ENCODE results near the gene AXIN1.

The AXIN1 gene

DNA sequence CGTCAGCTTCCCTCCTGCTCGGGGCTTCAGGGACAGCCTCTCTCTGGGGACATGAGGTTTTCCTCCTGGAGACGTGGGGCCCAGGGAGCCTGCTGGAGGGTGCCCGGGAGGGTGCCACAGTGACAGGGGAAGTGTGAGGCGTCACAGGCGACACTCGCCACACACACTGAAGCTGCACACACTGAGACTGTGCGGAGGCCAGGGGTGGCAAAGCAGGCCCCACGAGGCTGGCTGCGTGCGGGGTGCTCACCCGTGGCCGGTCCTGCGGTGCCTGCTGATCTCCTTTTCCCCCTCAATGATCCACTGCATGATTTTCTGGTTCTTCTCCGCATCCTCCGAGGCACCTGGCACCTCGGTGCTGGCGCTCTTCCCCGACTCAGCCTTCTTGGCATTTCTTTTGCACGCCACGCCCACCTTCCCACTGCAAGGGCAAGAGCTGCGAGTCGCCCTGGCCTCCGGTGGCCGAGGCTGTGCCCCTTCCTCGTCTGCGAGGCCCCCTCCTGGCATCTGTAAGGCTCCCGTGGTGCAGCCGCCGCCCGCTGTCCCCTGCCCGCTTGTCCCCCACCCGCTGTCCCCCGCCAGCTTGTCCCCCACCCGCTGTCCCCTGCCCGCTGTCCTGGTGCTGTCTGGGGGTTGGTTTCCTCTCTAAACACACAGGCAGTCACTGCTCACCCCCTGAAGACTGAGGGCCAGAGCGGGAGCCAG, 55.6 kb downstream of the AXIN1 start:
- DNase-seq: no peak

DNA sequence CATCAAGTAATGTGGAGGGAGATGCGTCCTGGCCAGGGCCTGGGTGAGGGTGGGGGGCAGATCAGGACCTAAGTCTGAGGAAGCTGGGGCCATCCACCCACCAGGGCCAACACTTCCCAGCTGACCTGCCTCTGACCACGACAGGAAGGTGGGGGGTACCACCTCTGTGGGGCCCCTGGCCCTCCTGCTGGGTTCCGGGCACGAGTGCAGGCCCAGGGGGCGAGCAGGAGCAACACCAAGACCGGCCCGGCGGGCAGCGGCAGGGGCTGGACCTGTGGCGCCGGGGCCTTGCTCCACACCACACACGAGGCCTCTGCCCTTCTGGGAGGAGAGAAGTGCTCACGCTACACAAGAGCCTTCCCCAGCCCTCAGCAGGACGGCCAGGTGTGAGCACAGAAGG, 56.2 kb downstream of the AXIN1 start:
- no peak for DNase-seq

DNA sequence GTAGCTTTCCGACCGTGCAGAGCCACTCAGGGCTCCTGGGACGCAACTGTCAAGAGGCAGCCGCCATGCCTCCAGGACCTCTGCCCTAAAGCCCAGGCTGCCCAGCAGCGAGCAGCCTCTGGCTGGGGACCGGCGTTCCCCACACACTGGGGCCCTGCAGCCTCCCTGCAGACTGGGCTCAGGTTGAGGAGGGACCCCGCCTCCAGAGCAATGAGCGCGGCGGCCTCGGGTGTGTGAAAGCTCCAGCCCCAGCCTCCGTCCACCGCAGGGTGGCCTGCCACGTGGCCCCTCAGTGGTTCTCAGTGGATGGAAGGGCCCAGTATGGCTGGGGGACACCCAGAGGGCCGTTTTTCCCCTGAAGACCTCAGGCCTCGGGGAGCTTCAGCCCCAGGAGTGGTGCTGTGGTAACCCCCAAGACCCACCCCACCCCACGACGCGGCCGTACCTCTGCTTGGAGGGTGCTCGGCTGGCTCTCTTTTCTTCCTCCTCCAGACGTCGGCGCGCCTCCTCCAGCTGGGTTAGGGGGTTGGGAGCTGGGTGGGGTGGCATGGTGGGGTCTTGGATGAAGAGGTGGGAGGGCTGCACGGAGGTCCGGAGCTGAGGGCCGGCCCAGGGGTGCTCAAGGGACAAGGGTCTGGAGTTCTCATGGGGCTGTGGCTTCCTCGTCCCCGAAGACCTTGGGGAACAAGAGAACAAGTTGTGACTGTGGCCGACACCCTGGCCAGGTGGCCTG, 59.3 kb downstream of the AXIN1 start:
- DNase-seq: no peak

DNA sequence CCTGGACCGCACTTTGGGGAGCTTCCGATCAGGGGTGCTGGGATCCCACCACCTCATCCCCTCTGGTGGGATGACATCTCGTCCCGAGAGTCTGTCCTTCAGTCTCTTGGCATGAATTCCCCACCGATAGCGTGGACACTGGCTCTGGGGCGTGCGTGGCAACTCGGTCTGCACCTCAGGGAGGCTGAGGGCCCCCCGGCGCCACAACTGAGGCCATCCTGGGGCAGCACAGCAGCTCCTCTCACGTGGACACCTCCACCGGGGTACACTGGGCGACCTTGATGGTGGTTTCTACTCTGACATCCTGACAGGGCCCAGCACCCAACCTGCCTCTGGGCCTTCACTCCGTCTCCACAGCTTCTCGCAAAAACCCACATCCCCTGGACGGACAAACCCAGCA, 61.0 kb downstream of the AXIN1 start:
- no peak for DNase-seq

DNA sequence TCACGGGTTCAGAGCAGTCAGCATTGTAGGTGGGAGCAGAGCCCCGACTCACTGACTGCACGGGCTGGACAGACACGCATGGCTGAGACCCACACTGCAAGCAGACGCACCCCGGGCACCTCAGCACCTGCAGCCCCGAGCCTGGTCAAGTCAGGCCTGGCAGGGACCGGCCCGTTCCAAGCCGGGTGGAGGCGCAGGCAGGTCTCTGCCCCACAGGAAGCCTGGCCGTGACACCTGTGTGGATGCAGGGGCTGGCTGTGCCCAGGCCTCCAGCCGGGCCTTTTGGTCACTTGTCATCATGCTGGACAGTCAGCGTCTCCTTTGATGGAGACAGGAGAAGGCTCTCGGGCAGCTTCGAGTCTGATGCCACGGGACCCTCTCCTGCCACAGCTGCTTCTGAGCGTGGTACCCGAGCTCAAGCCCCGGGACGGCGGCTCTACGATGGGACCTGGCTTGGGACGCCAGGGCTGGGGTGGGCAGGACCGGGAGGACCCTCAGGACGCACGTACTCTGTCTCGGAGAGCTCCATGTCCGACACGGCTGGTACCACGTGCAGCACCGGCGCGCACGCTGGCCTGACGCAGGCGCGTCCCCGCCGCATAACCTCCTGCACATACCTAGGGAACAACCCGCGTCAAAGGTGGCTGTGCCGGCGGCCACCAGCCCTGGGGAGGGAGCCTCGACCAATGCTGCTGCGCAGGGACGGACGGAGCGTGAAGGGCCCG, 61.7 kb downstream of the AXIN1 start:
- no peak for DNase-seq

DNA sequence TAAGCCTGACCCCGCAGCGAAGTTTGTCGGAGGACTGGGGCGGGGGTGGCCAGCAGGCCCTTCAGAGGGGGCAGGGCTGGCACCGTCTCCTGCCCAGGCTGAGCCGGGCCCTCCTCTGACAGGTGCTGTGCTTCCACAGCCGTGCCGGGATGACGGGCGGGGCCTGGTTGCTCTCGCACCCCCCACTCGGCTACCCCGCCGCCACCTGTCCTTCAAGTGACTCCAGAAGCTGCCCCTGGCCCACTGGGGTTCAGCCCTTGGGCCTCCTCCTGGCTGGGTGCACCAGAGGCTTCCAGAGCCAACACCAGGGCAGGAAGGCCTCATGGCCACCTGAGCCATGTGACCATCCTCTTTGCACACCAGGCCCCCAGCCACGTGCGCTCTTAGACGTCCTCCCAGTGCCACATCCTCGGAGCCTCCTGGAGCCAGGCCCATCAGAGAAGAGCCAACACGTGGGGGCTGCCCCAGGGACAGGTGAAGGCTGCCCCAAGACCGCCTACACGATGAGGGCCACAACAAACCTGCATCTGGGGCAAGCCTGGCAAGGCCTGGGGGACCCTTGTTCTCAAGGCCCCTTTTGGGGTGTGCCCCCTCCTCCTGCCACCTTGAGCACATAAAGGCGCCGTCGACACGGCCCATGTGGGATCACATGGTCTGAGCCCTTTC, 62.4 kb downstream of the AXIN1 start:
- no peak for DNase-seq

DNA sequence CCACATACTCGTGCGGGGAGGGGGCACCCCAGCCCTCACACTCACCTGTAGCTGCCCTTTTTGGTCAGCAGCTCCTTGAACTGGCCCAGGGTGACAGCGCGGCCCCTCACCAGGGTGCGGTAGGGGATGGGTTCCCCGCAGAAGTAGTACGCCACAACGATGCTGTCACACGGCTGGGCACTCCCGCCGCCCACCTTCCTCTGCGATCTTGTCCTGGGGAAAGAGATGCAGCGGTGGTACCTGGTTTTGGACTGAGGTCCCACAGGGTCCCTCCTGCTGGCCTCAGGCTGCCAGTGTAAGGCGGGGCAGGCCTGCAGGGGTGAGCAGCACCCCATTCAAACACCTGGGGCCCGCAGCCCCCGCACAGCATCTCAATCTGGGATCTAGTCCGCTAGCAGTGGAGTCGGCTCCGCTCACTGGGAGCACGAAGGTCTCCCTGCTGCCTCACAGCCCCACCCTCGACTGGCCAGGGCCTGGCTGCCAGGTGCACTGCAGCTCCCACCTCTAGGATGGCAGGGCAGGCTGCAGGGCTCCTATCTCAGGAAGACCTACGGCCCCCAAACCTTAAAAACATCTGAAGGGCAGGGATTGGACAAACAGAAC, 63.0 kb downstream of the AXIN1 start:
- DNase-seq: no peak

DNA sequence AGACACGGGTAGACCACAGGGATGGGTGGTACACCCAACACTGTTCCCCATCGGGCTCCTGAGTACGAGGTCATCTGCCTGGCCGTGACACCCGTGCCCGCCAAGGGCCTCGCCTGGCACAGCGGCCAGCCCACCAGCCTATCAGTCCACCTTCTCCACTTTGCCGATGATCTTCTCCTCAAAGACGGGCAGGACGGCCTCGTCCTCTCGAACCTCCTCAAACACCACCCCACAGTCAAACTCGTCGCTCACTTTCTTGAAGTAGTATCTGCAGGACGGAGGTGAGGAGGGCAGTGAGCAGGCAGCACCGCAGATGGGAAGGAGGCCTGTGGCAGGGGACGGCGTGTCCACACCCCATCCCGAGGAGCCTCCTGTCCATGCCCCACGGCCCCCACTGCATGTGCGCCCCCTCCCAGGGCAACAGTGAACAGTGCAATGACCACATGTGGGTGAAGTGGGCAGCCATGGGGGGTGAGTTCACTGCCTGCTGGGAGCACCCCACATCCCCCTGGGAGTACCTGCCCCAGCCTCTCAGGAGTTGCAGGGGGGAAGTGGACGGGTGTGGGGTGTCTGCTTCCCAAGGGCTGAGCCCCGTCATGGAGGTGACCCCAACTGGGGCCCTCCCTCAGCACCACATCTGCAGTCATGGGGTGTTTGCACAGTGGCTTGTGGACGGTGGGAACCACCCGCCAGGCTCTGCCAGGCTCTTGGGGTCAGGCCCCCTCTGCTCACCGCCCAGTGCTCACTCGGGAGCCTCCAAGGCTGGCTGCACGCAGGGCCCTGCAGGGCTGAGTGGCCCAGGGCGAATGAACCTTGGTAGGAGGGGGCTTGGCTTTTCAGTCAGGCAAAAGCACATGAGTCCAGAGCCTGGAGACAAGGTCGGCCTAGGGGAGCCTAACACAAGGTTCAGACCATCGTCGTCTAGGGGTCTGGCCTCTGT, 64.3 kb downstream of the AXIN1 start:
- no peak for DNase-seq

DNA sequence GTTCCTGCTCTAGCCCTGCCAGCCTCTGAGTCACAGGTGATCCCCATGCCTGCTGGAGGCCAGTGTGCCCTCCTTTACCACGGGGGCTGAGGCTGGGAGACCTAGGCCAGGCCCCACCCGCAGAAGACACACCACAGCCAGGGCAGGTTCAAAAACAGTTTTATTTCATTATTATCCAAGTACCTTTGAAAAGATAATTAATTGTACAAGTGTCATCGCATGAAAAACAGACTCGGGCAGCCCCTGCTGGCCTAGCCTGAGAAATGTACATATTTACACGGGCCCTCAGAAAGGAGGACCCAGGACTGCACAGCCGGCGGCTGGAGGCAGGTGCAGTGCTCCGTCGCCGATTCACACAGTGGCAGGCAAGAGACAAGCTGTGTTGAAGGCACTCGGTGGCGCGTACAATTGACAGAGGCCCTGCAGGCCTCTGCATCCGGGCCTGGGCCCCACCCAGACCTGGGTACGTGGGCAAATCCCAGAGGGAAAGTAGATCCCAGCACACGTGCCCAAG, 65.2 kb downstream of the AXIN1 start:
- no peak for DNase-seq

DNA sequence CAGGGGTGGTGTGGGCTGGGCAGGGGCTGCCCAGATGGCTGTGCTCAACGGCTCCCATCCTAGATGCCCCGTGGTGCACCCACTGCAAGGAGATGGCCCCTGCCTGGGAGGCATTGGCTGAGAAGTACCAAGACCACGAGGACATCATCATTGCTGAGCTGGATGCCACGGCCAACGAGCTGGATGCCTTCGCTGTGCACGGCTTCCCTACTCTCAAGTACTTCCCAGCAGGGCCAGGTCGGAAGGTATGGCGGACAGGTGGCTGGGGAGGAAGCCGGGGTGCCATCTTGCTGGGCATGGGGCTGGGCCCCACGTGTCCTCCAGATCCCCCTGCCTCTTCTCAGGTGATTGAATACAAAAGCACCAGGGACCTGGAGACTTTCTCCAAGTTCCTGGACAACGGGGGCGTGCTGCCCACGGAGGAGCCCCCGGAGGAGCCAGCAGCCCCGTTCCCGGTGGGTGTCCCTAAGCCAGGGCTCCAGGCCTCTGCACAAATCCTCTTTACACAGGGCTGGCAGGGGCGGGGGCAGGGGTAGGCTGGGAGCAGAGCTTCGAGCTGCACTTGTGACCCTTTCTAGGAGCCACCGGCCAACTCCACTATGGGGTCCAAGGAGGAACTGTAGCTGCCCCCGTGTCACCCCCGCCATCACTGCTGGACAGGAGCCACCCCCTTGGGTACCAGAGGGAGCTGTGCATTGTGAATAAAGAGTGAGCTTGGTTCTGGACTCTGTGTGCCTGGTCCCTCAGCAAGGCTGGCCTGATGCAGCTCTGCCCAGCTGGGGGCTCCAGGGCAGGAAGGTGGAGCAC, 65.8 kb downstream of the AXIN1 start:
- no peak for DNase-seq

DNA sequence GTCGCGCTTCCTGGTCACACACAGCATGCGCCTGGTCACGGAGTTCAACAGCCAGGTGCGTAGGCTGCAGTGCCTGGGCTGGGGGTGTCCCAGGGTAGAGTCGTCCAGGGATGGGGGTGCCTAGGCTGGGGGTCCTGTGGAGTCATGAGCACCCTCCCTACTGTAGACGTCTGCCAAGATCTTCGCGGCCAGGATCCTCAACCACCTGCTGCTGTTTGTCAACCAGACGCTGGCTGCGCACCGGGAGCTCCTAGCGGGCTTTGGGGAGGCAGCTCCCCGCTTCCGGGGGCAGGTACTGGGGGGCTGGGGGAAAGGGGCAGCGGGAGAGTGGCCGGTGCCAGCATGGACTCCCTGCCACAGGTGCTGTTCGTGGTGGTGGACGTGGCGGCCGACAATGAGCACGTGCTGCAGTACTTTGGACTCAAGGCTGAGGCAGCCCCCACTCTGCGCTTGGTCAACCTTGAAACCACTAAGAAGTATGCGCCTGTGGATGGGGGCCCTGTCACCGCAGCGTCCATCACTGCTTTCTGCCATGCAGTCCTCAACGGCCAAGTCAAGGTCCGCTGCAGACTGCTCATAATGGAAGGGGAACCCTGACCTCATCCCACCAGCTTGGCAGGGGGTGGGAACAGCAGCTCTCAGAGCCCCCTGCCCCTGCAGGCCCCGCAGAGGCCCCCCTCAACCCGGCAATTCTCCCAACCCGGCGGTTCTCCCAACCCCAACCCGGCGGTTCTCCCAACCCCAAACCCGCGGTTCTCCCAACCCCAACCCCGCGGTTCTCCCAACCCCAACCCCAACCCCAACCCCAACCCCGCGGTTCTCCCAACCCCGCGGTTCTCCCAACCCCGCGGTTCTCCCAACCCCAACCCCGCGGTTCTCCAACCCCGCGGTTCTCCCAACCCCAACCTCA, 67.1 kb downstream of the AXIN1 start:
- DNase-seq: no peak

DNA sequence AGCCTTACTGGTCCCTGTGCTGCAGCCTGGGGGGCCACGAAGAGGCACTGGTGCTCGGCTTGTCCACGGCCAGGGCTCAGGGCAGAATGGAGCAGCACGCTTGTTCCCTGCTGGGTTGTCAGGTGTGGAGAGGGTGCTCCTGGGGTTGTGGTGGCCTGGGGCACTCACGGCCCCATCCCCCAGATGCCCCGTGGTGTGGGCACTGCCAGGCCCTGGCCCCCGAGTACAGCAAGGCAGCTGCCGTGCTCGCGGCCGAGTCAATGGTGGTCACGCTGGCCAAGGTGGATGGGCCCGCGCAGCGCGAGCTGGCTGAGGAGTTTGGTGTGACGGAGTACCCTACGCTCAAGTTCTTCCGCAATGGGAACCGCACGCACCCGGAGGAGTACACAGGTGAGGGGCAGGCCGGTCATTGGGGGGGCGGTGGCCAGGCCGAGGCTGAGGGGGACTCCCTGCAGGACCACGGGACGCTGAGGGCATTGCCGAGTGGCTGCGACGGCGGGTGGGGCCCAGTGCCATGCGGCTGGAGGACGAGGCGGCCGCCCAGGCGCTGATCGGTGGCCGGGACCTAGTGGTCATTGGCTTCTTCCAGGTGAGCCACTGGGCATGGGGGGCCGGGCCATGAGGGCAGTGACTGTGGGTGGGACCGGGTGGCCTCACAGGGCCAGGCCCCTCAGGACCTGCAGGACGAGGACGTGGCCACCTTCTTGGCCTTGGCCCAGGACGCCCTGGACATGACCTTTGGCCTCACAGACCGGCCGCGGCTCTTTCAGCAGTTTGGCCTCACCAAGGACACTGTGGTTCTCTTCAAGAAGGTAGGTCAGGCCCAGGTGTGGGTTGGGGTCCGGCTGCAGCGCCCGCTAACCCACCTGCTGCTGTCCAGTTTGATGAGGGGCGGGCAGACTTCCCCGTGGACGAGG, 68.1 kb downstream of the AXIN1 start:
- DNase-seq: no peak

DNA sequence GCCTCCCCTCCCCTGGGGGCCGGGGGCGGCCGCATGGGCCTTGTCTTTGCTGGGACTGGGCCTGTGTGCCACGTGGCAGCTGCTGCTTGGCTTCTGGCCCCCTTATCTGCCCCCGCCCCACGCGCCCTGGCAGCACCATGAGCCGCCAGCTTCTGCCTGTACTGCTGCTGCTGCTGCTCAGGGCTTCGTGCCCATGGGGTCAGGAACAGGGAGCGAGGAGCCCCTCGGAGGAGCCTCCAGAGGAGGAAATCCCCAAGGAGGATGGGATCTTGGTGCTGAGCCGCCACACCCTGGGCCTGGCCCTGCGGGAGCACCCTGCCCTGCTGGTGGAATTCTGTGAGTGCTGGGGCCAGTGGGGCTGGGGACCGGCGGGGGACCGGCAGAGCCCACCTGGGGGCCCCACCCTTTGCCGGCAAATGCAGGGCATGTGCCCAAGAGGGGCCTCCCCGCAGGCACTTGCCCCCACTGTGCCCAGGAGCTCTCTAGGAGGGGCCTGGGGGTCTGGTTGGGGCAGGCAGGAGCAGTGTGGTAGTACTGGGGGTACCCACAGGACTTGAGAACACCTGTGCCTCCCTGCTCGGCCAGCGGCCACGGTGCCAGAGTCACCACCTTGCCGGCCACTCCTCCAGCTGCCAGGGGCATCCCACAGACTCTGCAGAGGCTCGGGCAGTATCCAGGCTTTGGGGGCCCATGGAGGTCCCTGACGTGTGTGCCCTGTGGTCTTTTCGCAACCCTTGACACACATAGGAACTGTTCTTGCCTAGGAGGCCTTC, 69.3 kb downstream of the AXIN1 start, which contains the start of gene PDIA2:
TSS of gene PDIA2 (plus strand) at position 132 of the 773 bp plus-strand sequence. CDS start at position 138, 6 bp downstream.
- no peak for DNase-seq

DNA sequence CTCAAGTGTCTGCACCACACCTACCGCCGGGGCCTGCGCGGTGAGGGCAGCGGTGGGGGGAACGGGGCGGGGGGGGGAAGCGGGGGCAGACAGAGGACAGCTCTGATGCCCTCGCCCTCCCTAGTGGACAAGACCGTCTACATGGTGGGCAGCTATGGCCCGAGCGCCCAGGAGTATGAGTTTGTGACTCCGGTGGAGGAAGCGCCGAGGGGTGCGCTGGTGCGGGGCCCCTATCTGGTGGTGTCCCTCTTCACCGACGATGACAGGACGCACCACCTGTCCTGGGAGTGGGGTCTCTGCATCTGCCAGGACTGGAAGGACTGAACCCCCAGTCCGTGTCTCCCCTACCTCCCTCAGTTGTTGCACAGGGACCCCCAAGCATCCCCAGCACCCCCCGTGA, 70.0 kb downstream of the AXIN1 start:
- no peak for DNase-seq

DNA sequence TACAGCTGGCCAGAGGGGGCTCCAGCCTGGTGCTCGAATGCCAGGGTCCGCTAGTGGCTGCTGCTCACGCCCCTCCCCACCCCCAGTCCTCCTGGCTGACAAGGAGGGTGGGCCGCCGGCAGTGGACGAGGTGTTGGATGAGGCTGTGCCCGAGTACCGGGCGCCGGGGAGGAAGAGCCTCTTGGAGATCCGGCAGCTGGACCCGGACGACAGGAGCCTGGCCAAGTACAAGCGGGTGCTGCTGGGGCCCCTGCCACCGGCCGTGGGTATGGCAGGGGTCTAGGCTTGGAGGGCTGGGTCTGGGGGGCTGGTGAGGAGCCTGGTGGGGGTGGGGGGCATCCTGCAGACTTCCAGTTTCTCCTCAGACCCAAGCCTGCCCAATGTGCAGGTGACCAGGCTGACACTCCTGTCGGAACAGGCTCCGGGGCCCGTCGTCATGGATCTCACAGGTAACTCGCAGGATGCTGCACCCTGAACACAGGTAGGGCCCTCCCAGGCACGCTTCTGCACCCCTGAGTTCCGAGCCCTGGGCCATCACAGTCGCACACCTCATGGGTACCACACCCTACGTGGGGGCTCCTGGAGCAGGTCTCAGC, 70.8 kb downstream of the AXIN1 start:
- DNase-seq: no peak

DNA sequence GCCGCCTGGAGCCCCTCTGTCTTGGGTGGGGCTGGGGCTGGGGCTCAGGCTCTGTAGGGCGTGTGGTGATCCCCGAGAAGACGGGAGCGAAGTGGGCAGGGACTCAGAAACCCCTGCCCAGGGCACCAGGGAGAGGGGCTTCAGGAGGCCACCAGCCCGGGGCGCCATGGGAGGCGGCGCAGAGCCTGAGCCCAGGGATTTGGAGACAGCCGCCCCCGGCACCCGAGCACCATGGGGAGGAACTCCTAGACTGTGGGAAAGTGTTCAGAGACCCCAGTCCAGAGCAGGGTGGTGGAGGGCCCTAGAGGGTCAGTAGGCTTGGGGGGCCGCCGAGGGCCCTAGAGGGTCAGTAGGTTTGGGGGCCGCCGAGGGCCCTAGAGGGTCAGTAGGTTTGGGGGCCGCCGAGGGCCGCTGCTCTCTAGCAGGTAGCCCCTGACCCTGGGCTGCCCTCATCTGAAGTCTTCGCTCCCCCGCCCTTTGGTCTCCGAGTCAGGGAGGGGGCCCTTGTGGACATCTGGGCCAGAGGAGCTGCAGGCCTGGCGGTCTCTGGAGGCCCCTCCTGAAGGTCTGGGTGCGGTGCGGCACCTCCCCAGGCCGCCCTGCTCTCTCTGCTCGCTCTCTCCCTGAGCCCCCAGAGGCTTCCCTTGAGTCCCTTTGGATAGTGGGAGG, 71.4 kb downstream of the AXIN1 start:
- DNase-seq: no peak

DNA sequence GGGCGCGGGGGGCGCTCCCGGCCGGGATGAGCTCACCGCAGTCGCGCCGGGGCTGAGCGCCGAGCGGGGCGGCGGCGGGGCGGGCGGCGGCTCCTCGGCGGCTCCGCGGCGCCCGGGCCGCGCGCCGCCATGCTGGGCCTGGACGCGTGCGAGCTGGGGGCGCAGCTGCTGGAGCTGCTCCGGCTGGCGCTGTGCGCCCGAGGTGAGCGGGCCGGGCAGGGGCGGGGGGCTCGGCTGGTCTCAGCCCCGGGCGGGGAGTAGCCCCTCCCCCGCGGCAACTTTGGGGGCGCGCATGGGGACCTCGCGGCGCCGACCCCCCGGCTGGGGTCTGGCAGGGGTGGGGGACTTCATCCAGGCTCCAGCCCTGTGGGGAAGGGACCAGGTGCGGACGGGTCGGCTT, 72.0 kb downstream of the AXIN1 start, which contains the start of gene ARHGDIG:
TSS of gene ARHGDIG (plus strand) at position 40 of the 400 bp plus-strand sequence. CDS start at position 130, 90 bp downstream.
- DNase-seq: no peak
